Stimulated activated CD4-positive, alpha-beta T cell treated with anti-CD3 and anti-CD28 coated beads, Interleukin-1b, Interleukin-23, amount 100 ng/mL, for 48 hours (primary cell): ENCODE measurements around the gene HPS3.
A peak's percentile ranks its signal among the peaks of the same experiment; 100 is the strongest.
"Not testable (repeated sequence)": the region's sequence is repeated elsewhere in the genome, so short reads cannot be mapped to it uniquely, and the experiment has no call there.

ENCODE experiments used
- DNase-seq: peaks from one replicate; pipeline ENCODE4 v3.0.0-alpha.2; 2020

HPS3 gene

GRCh38 chr3:149129326-149130205, at the start of gene HPS3:
Gene HPS3, plus strand, starts transcription at chr3:149129638. Its CDS starts 86 bp downstream, at chr3:149129724.
- DNase-seq: peak; percentile 77

DNA sequence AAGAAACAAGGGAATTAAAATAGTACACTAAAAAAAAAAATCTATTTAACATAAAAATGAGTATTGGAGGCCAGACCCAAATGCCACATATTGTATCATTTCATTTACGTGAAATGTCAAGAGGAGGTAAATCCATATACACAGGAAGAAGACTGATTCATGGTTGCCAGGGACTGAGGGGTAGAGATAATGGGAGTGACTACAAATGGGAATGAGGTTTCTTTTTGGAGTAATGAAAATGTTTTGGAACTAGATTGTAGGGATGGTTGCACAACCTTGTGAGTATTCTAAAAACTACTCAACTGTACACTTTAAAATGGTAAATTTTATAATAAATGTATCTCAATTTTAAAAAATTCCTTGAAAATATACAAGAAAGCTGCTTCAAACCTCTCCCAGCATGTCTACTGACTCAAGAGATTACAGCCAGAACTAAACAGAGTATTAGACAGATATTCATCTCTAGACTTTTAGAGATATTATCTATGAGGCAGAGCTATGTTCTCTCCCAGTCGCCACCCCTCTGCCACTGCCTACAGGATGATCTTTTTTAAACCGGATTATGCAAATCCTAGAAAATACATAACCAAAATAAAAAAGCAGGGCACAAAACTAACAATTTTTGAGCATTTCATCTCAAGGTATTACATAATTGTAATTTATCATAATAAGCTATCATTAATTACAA, 49.3 kb upstream of the HPS3 start:
- DNase-seq: no peak

- no peak for DNase-seq
These were observed 48.7 kb upstream of the HPS3 start for GRCh38 chr3:149080699-149081091.

DNA sequence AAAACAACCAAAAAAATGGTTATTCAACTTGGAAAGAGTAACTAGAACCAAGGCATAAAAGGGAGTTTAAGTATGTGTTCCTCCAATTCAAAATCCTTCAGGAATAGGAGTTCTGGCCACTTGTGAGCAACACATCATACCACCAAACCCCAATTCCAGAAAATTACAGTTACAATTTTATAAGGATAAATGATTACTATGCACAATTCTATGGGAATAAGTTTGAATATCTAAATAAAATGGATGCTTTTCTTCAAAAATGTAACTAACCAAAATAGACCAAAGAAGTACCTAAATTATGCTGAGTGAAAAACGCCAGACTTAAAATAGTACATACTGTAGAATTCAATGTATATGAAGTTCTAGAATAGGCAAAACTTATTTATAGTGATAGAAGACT, 47.7 kb upstream of the HPS3 start:
- no peak for DNase-seq

DNA sequence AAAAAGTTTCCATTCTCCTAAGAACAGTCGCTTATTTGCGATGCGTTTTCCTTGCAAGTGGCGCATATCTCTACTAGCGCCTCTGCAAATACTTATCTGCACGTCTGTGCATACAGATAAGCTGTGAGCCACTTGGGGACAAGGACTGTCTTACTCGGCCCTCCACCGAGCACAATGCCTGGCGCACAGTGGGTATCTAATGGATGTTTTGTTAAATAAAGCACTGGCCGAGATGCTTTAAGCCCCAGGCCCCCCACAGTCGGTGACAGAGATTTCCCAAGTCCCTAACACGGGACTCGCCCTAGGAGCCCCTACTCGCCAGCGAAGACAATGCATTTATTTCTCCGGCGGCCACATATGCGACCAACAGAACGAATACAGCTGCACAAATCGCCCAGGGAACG, 43.6 kb upstream of the HPS3 start:
- peak; percentile 6 for DNase-seq

DNA sequence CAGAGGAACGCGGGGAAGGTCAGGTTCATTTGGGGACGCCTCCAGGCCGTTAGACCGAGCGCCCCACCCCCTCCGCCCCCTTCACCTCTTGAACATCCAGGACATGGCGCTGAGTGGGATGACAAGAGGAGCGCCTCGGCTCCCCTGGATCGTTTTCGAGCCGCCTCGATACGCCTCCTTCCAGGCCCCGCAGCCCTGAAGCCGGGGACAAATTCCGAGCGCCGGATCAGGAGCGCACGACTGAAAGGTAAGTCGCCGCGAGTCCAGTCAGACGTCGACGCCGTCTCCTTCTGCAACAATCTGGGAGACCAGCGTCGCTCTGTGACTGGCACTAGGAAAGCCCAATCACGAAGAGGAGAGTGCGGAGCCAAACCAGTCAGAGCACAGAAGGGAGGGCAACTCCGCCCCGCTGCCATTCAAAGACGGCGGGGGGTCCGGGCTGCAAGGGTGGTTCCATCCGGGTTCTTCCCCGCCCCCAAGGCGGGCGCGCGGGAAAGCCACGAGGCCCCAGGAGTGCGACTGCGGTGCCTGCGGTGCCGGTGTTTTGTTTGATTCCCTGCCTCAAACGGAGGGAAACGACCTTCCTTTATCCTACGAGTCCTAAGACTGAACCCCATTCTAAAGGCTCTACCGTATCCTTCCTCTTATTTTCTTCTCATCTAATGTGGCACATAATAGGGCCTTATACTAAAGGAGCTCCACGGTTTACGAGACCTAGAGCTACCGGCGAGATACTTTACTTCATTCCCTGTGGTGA, 43.0 kb upstream of the HPS3 start, which contains the start of gene HLTF:
Gene HLTF (minus strand): TSS at position 302 of the 757 bp plus-strand sequence. CDS start 197 bp downstream, at position 105.
- DNase-seq: peak; percentile 91

DNA sequence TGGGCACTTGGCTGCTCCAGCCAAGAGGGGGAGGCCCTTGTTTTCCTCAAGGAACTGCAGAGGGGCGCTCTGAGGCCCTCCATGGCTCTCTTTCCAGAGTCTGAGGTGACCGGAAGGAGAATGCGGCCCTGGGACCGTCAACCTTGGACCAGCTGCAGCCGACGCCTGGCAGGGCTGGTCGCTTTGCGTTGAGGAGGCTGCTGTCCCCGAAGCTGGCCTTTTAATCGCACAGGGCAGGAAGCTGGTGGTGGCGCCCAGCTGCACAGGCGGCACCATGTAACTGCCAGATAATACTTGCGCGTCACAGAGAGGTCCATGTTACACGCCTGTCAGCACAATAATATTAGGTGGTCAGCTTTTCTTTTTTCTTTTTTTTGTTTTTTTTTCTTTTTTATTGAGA, 42.2 kb upstream of the HPS3 start:
- no peak for DNase-seq

DNA sequence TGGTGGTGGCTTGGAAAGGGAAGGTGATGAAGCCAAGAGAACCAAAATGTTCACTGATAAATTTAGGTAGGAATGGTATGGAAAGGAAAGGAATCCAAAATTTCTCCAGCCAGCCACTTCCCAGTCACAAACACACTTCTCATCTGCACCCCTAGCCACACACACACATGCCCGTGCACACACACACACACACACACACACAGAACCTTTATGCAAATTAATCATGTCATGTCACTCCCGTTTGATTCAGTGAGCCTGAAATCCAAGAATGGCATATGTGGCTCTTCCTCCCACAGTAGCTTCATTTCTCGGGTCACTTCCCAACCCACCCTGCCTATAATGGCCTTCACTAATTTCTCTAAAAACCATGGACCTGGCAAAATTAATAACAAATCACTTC, 40.0 kb upstream of the HPS3 start:
- no peak for DNase-seq

GRCh38 chr3:149090461-149090860, 39.0 kb upstream of the HPS3 start:
- no peak for DNase-seq

DNA sequence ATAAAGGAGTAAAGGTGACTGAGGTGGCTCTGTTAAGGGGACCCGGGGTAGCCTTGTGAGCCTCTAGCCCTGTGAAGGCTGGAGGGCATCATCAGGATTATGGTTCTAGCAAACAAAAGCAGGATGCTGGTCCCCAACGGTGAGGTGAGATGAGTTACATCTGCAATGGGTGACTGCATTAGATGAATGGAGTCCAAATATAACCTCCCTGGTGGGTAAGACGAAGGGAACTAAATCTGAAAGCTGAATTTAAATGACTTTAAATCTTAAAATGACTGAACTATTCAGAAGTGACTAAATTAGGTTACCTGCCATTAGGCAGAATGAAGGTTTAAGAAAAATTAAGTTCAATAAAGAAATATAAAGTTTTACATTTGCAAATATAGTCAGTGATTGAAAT, 38.5 kb upstream of the HPS3 start:
- DNase-seq: no peak

DNA sequence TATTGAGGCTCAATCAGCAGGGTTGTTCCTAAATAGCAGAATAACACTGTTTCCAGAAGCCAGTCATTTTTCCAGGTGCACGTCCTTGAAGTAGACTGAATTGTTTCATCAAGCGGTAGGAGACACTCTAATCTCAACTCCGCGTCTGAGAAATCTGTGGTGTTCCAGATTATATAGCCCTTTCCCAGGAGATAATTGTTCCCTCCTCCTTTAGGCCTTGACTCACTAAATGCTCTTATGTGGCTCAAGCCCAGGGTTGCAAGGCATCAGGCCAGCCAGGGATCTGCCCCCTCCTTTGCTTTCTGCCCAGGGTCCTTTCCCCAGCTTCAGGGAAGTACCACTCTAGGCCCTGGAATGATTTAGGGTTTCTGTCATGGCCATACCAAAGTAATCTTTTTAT, 37.5 kb upstream of the HPS3 start:
- no peak for DNase-seq

DNA sequence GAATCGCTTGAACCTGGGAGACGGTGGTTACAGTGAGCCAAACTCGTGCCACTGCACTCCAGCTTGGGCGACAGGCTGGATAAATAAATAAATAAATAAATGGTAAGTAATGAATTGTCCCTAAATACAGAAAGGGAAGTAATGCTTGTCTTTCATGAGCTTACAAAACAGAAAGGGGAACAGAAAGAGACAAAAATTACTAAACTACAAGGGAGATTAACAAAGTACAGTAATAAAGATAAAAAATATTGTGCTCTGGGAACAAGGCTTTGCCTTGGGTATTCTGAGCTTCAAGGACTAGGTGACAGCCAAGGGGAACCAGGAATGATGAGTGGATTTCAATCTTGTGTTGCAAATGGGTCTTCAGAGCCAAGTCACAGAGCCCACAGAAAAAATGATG, 34.0 kb upstream of the HPS3 start:
- no peak for DNase-seq

- not testable (repeated sequence) for DNase-seq
These were observed 31.5 kb upstream of the HPS3 start for GRCh38 chr3:149097987-149098386.

GRCh38 chr3:149101154-149101553, 28.3 kb upstream of the HPS3 start:
- no peak for DNase-seq

GRCh38 chr3:149101641-149102040, 27.8 kb upstream of the HPS3 start:
- no peak for DNase-seq

DNA sequence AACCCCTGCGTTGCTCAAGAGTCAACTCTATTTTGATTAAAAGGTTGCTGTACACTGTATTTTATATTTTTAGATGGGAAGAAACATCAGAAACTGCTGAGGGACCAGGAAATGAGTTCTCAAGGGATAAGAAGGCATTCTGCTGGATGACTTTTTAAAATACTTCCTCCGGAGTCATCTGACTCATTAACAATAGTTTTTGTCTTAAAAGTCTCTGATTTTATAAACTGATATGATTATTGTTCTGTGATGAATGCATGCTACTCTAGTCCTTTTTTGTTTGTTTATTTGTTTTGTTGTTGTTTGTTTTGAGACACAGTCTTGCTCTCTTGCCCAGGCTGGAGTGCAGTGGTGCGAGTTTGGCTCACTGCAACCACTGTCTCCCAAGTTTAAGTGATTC, 25.0 kb upstream of the HPS3 start:
- DNase-seq: no peak

DNA sequence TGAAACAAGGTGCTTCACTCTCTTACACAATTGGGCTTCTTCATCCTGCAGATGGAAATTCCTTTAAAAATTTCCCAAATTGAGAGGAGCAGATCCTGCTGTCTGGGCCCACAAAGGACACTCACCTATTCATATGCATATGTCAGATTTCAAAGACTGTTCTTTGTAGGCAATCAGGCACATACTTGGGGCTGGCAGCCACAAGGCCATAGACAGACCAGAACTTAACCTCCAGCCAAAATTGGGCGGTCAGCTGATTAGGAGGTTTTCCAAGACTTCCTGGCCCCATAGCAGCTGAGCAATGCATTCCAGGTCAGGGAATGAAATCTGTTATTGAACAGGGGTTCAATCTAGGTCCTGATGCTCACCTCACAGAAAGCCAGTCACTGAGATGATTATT, 15.0 kb upstream of the HPS3 start:
- DNase-seq: no peak

DNA sequence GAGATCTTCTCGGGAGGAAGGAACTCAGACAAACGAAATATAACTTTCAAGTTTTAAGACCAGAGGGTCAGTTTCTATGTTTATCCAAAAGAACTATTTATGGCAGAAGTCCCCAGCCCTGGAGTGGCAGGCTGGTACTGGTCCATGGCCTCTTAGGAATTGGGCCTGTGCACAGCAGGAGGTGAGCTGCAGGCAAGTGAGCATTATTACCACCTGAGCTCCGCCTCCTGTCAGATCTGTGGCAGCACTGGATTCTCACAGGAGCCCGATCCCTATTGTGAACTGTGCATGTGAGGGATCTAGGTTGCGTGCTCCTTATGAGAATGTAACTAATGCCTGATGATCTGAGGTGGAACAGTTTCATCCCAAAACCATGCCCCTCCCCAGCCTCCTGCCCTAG, 14.3 kb upstream of the HPS3 start:
- DNase-seq: no peak

GRCh38 chr3:149118724-149119123, 10.7 kb upstream of the HPS3 start:
- DNase-seq: no peak

- no peak for DNase-seq
These were observed 10.0 kb upstream of the HPS3 start for GRCh38 chr3:149119466-149119865.

DNA sequence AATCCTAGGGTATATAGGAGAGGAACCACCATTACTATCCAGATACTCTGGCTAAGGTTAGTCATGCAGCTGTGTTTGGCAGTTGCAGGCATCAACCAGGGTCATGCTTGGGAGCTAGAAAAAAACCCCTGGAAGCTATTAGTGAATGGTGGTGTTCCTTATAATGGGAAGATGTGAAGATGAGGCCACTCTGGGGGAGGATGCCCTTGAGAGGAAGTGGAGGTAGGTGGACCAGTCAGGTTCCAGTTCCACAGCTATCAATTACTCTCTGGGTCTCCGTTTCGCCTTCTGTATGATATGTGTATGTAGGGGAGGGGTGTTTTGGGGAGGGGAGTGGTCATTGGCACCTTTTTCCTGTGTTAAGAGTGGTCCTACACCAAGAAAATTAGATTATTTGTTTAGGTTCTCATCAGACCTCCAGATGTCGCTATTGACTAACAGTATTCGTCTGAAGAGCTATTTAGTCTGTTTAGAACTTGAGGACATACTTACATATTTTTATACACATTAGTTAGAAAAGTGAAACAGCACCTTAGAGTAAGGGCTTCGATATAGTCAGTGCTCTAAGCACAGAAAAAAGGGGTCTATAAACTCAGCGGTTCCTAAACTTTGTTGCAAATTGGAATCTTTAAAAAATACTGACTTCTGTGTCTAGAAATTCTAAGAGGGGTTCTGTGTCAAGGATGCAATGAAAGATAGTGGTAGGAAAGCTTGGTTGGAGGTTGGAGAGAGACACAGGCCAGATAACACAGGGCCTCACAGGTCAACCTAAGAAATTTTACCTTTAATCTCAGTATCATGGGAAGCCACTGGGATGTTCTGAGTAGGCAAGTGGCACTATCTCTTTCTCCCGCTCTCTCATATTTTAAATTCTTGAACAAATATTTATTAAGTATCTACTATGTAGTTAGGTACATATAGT, 9.1 kb upstream of the HPS3 start:
- DNase-seq: no peak
